Embryonic facial prominence (tissue), 1 donor: ENCODE measurements around the gene RSAD1.

Source experiments
- DNase-seq: peaks from one replicate; pipeline ENCODE4 v3.0.0-alpha.2; 2016; ENCODE audit errors: extremely low spot score

Gene RSAD1

GRCh38 chr17:50495217-50495823 is 16.7 kb downstream of the RSAD1 start:
- DNase-seq = no peak

DNA sequence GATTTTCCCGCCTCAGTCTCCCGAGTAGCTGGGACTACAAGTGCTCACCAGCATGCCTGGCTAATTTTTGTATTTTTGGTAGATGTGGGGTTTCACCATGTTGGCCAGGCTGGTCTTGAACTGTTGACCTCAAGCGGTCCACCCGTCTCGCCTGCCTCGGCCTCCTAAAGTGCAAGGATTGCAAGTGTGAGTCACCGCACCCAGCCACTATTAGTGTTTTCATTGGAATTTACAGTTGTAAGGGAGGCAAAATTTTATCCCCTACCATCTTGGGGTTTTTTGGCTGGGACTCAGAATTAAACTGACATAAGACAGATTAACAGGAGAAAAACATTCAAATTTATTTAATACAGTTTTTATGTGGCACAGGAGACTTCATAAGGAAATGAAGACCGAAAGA is 17.3 kb downstream of the RSAD1 start:
- DNase-seq = no peak

GRCh38 chr17:50498021-50498874 is 19.6 kb downstream of the RSAD1 start:
- no peak for DNase-seq

- no peak for DNase-seq
Measured at GRCh38 chr17:50499270-50499669, 20.6 kb downstream of the RSAD1 start.

- no peak for DNase-seq
Measured at GRCh38 chr17:50499721-50500120, 21.1 kb downstream of the RSAD1 start.

- DNase-seq = no peak
Measured at GRCh38 chr17:50501054-50501453, 22.4 kb downstream of the RSAD1 start.

DNA sequence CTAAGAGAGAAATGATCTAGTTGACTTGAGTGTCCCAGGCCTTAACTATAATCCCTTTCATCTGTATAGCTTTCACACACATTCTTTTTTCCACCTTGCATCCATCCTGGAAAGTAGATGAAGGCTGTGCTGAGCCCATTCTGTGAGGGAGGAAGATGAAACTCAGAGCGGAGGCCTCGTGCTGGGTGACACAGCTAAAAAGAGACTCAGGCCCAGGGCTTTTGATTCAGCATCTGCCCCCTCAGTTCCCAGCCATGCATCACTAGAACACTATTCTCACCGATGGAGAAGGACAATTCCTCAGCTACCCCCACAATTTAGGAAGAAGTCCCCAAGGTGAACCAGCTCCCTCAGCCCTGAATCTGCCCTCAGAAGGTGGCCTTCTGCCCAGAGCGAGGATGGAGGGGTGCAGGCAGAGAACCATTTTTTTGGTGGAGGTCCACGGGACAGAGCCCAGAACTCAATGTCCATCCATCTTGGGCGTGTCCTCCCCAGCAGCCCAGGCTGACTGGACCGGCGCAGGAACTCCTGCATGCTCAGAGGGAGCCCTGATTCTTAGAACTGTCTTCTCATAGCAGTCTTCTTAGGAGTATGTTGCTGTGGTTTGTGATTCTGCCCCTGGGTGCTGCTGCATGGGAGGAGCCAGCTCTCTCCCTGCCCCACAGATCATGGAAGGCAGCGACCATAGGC is 23.8 kb downstream of the RSAD1 start:
- no peak for DNase-seq

DNA sequence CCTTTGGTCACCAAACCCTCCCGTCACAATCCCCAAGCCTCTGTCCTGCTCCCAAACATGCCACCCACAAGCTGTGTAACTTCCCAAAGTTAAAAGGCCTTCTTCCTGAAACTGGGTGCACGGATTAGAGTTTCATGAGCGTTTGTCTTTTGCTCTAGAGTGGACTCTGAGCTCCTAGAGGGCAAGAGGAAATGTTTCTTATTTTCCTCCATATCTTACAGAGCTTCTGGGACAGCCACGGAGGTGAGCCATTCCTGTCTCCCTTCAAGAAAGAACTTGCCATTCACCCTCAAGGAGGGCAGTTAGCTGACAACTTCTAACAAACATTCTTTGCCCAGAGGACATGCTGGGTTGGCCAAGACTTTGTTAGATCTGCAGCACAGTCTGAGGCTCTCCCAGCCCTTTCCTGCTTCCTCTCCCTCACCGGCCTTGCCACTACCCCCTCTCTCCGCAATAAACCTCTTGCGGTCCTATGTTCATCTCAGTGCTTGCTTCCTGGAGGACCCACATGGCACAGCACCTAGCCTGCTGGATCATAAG is 27.0 kb downstream of the RSAD1 start:
- DNase-seq = no peak

DNA sequence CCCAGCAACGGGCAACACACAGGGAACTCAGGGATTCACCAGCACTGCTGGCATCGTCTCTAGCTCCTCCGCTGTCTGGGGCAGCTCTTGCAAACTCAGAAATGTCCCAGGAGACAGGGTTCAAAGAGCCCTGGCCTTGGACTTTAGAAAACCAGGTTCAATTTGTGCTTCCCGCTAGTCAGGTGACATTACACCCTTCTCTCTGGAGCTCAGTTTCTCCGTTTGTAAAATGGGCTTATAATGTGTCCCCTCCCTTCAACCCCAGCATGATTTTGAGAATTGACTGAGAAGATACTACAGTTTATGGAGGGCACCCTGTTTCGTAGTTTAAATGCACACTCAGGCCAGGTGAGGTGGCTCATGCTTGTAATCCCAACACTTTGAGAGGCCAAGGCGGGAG is 27.6 kb downstream of the RSAD1 start:
- no peak for DNase-seq

DNA sequence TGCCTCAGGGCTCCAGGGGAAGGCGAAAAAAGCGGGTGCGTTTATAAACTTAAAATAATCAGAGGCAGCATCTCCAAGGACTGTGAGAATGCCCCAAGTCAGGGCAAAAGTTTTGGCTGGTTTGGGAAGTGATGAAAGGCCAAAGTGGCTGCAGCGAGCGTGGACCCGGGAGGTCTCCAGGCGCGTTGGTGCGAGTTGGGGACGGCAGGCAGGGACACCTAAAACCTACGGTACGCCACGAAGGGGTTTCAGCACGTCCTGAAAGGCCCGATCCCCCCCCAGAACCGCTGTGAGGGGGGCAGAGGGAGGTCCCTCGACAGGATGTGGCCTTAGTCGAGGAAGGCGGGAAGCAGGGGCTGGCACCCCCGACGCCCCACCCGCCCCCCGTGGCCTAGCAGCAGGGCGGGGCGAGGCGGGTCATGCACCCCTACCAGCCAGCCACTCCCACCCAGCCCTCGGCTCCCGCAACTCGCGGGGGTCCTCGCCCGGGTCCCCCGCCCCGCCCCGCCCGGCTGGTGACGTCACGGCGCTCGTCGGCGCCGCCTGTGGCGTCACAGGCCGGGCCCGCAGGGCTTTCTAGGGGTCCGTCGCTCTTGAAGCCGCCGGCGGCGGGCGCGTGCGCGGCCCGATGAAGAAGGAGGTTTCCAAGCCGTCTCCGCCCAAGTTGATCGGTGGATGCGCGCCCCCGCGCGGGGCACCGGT is 29.4 kb downstream of the RSAD1 start, which contains the start of gene MYCBPAP:
MYCBPAP (plus strand) TSS at position 569 of the 702 bp plus-strand sequence. CDS start 236 bp downstream, outside the sequence.
- DNase-seq = peak; percentile 79

GRCh38 chr17:50508573-50509460 is 30.2 kb downstream of the RSAD1 start:
- no peak for DNase-seq

GRCh38 chr17:50511058-50511457 is 32.4 kb downstream of the RSAD1 start:
- DNase-seq = no peak

DNA sequence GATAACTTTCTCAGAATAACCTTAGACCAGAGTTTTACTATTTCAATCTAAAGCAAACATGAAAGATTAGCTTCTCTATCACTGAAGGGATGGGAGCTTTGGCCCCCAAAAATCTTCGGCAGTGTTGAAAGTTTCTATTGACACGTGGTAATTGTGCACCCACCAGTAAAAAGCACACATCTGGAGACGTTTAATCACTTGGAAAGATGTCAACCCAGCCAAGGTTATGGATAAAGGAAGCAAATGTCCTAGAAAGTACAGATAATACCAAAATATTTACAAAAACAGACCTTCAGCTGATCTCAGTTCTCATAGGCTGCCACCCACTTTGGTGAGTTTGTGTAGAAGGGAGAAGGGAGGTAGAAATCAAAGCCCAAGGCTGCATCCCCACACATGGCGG is 34.8 kb downstream of the RSAD1 start:
- no peak for DNase-seq

DNA sequence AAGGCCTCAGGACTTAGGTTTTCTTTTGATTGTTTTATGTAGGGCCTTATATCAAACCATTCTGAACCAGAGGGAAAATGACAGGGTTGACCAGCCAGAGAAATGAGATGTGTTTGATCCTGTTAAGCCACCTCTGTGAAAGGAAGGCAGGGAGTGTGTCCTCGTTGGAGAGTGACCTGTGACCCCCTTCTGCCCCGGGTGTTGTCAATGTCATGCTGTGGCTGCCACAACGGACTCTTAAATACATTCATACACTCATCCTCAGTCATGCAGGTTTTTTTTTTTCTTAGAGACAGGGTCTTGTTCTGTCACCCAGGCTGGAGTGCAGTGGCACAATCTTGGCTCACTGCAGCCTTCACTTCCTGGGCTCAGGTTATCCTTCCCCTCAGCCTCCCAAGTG is 35.7 kb downstream of the RSAD1 start:
- DNase-seq = no peak

DNA sequence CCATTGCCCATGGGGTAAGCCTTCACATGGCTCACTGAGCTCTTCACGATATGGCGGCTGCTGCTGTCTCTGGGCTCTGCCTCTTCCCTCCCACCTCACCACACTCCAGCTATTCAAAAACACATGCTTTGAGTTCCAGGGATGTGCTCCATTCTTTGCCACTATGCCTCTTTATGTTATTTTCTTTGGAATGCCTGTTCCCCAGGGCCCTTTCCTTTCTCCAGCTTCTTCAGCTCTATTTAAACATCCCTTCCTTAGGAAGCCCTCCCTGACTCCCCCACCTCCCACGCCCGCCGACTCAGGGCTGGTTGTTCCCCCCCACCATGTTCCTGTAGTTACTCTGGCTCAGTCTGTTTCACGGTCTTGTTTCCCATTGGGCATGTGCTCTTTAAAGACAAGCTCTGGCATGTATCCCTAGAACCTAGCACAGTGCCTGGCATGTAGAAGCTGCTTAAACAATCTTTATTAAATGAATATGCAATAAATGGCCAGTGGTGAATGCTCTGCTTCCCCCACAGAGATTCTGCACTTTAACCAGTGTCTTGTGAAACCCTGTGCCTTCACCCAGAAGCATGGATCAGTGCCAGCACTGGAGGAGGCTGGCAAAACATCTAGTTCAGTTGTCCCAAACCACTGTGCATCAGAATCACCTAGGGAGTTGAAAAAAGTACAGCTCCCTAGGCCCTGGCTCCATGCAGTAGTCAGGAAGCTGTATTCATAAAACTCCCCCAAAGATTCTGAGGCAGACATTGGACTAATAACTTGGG is 36.5 kb downstream of the RSAD1 start:
- no peak for DNase-seq

GRCh38 chr17:50517011-50517410 is 38.4 kb downstream of the RSAD1 start:
- DNase-seq = no peak

DNA sequence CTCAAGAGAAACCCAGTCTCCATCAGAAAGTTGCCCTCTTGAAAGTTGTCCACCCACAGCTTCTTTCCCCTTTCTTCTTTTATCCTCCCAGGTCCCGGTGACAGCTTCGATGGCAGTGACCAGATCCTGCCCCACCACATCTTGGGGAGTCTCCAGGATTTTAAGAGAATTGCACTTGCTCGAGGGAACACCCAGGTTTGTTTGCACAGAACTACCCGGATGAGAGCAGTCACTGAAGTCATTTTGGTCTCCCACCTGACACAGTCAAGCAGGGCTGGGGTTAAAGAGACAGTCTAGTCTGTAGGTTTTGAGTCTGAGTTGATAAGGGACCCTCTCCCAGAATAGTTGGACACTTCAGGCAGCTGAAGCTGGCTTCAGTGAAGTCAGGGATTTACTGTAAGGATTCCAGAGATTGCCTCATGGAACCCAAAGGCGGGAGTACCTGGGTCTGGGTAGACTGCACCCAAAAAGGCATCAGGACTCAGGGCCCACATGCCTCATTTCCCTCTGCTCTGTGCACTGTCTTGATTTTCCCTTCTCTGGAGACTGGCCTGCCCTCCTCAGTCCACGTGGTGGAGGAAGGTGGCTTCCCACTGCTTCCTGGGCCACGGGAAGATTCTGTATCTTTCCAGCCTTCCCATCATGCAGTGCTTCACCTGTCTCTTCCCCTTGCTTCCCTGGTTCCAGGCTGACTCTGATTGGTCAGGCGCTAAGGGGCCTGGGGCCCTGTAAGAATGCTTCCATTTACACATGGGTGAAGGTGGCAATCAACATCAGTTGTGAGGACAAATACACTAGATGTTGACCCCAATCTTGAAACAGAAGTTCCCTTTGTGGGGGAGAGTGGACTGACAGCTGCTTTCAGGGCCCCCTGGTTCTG is 39.1 kb downstream of the RSAD1 start:
- DNase-seq = no peak

- DNase-seq = no peak
Measured at GRCh38 chr17:50518384-50519023, 39.8 kb downstream of the RSAD1 start.
